IMR-90 (cell line): ENCODE measurements around the gene PDE6H. TPM values are rescaled to one million over a fixed set of nuclear protein-coding genes. Genes with fewer than 3 reads are reported as not detected.

Source experiments
- ATAC-seq: fragments of 200-7000 bp; cut with Tn5 transposase; 2 replicates; pipeline ENCODE4 v1.9.1; 2020; ENCODE audit warnings: low read depth, mild to moderate bottlenecking, moderate library complexity
- BruUV-seq: library from RNA; stranded (reverse); fragments of 400-500 nt; replicated peaks from 2 replicates; lab custom pipeline; 2021; lab: Mats Ljungman, UMichigan
- CTCF ChIA-PET: fragments of 300-600 bp; formaldehyde crosslinking; extraction: SDS; loops from one replicate; lab custom pipeline; 2021; ENCODE audit warnings: antibody characterized with exemption; lab: Yijun Ruan, JAX
- POLR2A ChIA-PET: fragments of 300-600 bp; sonication (Branson Sonifier 250); formaldehyde crosslinking; loops from one replicate; lab custom pipeline; 2022; ENCODE audit warnings: antibody characterized with exemption; ENCODE audit not compliant: unreplicated experiment; lab: Charles Lee
- DNase-seq: peaks from one replicate; pipeline ENCODE4 v3.0.0; 2013
- H2AFZ ChIP-seq: replicated peaks from 2 replicates; pipeline ENCODE3; 2013; ENCODE audit warnings: low read length, mild to moderate bottlenecking; ENCODE audit not compliant: poor library complexity
- H2AK5ac ChIP-seq: 2 replicates; pipeline ENCODE4 v1.6.1; 2013; ENCODE audit warnings: low read depth, low read length, inconsistent platforms
- H2AK9ac ChIP-seq: replicated peaks from 2 replicates; pipeline ENCODE3; 2013; ENCODE audit warnings: mild to moderate bottlenecking, low read depth, low read length, moderate library complexity; ENCODE audit not compliant: poor library complexity
- H2BK120ac ChIP-seq: 2 replicates; pipeline ENCODE4 v1.6.1; 2013; ENCODE audit warnings: low read depth, low read length, inconsistent platforms
- H2BK15ac ChIP-seq: 3 replicates; pipeline ENCODE4 v1.6.1; 2013; ENCODE audit warnings: low read depth, low read length, inconsistent platforms
- H2BK20ac ChIP-seq: 2 replicates; pipeline ENCODE4 v1.6.1; 2013; ENCODE audit warnings: low read depth, mild to moderate bottlenecking, inconsistent platforms, low read length, moderate library complexity
- H2BK5ac ChIP-seq: 2 replicates; pipeline ENCODE4 v1.6.1; 2013; ENCODE audit warnings: mild to moderate bottlenecking, low read depth, low read length, inconsistent platforms; ENCODE audit not compliant: poor library complexity, severe bottlenecking
- H3K14ac ChIP-seq: replicated peaks from 2 replicates; pipeline ENCODE4 v1.6.1; 2013; ENCODE audit warnings: low read depth, low read length, inconsistent platforms
- H3K18ac ChIP-seq: 2 replicates; pipeline ENCODE4 v1.6.1; 2013; ENCODE audit warnings: low read depth, low read length, control low read depth
- H3K23ac ChIP-seq: 2 replicates; pipeline ENCODE4 v1.6.1; 2013; ENCODE audit warnings: low read depth, low read length, inconsistent platforms
- H3K27ac ChIP-seq: 2 replicates; pipeline ENCODE4 v1.5.1; 2013; ENCODE audit warnings: mild to moderate bottlenecking, control low read depth, low read length; ENCODE audit not compliant: insufficient read depth
- H3K27me3 ChIP-seq: 2 replicates; pipeline ENCODE4 v1.6.1; 2013; ENCODE audit warnings: low read length; ENCODE audit not compliant: control insufficient read depth, insufficient read depth
- H3K36me3 ChIP-seq: 2 replicates; pipeline ENCODE4 v1.6.1; 2013; ENCODE audit warnings: low read length, mixed read lengths; ENCODE audit not compliant: control insufficient read depth, insufficient read depth
- H3K4ac ChIP-seq: 2 replicates; pipeline ENCODE4 v1.6.1; 2013; ENCODE audit warnings: low read depth, low read length, inconsistent platforms
- H3K4me1 ChIP-seq: 2 replicates; pipeline ENCODE4 v1.6.1; 2013; ENCODE audit warnings: low read length, mixed read lengths; ENCODE audit not compliant: control insufficient read depth, insufficient read depth
- H3K4me2 ChIP-seq: 2 replicates; pipeline ENCODE4 v1.6.1; 2013; ENCODE audit warnings: low read depth, mild to moderate bottlenecking, control low read depth, low read length, moderate library complexity
- H3K4me3 ChIP-seq: 2 replicates; pipeline ENCODE4 v1.5.1; 2013; ENCODE audit warnings: low read depth, mild to moderate bottlenecking, control low read depth, low read length, moderate library complexity; ENCODE audit not compliant: insufficient read depth
- H3K56ac ChIP-seq: 2 replicates; pipeline ENCODE4 v1.6.1; 2013; ENCODE audit warnings: low read length, inconsistent platforms; ENCODE audit not compliant: insufficient read depth; ENCODE audit errors: extremely low read depth
- H3K79me1 ChIP-seq, 2 experiments: 2 replicates each; pipeline ENCODE4 v1.6.1; 2013; ENCODE audit warnings: low read length in 2 of 2, inconsistent platforms in 1 of 2, low read depth in 1 of 2
- H3K9ac ChIP-seq: 2 replicates; pipeline ENCODE4 v1.6.1; 2013; ENCODE audit warnings: low read depth, low read length, control low read depth
- H3K9me1 ChIP-seq: 2 replicates; pipeline ENCODE4 v1.6.1; 2013; ENCODE audit warnings: low read length, inconsistent platforms; ENCODE audit not compliant: insufficient read depth
- H3K9me3 ChIP-seq: 2 replicates; pipeline ENCODE4 v1.6.1; 2013; ENCODE audit warnings: low read length; ENCODE audit not compliant: control insufficient read depth, insufficient read depth
- H4K20me1 ChIP-seq: 2 replicates; pipeline ENCODE4 v1.6.1; 2013; ENCODE audit warnings: low read length, inconsistent platforms; ENCODE audit not compliant: insufficient read depth
- H4K5ac ChIP-seq: 2 replicates; pipeline ENCODE4 v1.6.1; 2013; ENCODE audit warnings: mild to moderate bottlenecking, low read depth, low read length, control low read depth
- H4K8ac ChIP-seq, 2 experiments: 2 replicates each; pipeline ENCODE4 v1.6.1; 2013; ENCODE audit warnings: low read depth in 2 of 2, low read length in 2 of 2, control low read depth in 1 of 2, inconsistent platforms in 1 of 2
- H4K91ac ChIP-seq: 2 replicates; pipeline ENCODE4 v1.6.1; 2013; ENCODE audit warnings: low read depth, low read length, inconsistent platforms; ENCODE audit not compliant: insufficient read depth
- BHLHE40 ChIP-seq: fragments of 150-350 bp; IDR thresholded peaks from 2 replicates; pipeline ENCODE4 v1.6.1; 2016; ENCODE audit warnings: mild to moderate bottlenecking, low read depth, low read length
- CEBPB ChIP-seq: IDR thresholded peaks from 2 replicates; pipeline ENCODE4 v1.6.1; 2012; ENCODE audit warnings: low read depth, low read length, improper control_type of control experiment
- CHD1 ChIP-seq: IDR thresholded peaks from 2 replicates; pipeline ENCODE4 v1.6.1; 2012; ENCODE audit warnings: low read depth, low read length, improper control_type of control experiment
- CTCF ChIP-seq: conservative IDR thresholded peaks from 2 replicates; pipeline ENCODE4 v1.5.1; 2012; ENCODE audit warnings: mild to moderate bottlenecking, low read depth, low read length, improper control_type of control experiment
- FOS ChIP-seq: fragments of 150-350 bp; IDR thresholded peaks from 2 replicates; pipeline ENCODE4 v1.6.1; 2016; ENCODE audit warnings: low read depth, low read length
- MAFK ChIP-seq: IDR thresholded peaks from 2 replicates; pipeline ENCODE4 v1.6.1; 2012; ENCODE audit warnings: low read depth, low read length, improper control_type of control experiment
- MAZ ChIP-seq: IDR thresholded peaks from 2 replicates; pipeline ENCODE4 v1.6.1; 2012; ENCODE audit warnings: low read depth, mild to moderate bottlenecking, low read length, improper control_type of control experiment, moderate library complexity, borderline replicate concordance
- MXI1 ChIP-seq: IDR thresholded peaks from 2 replicates; pipeline ENCODE4 v1.6.1; 2012; ENCODE audit warnings: low read depth, mild to moderate bottlenecking, low read length, moderate library complexity, borderline replicate concordance
- NFE2L2 ChIP-seq: fragments of 150-350 bp; IDR thresholded peaks from 2 replicates; pipeline ENCODE4 v1.6.1; 2016; ENCODE audit warnings: low read depth, mild to moderate bottlenecking, low read length
- POLR2A ChIP-seq: IDR thresholded peaks from 2 replicates; pipeline ENCODE4 v1.6.1; 2012; ENCODE audit warnings: mild to moderate bottlenecking, low read depth, low read length
- RAD21 ChIP-seq: IDR thresholded peaks from 2 replicates; pipeline ENCODE4 v1.6.1; 2012; ENCODE audit warnings: low read length, improper control_type of control experiment
- RFX5 ChIP-seq: IDR thresholded peaks from 2 replicates; pipeline ENCODE4 v1.8.0; 2012; ENCODE audit warnings: low read depth, mild to moderate bottlenecking, low read length, moderate library complexity
- SMC3 ChIP-seq: fragments of 150-350 bp; IDR thresholded peaks from 2 replicates; pipeline ENCODE4 v1.6.1; 2016; ENCODE audit warnings: low read depth, mild to moderate bottlenecking, antibody characterized with exemption, low read length, moderate library complexity
- WGBS, 2 experiments: methylation state at CpG; one replicate each; pipeline versions ENCODE4 v1.1.5 to v1.1.7; 2013; ENCODE audit warnings: missing lambda C conversion rate in 2 of 2; ENCODE audit not compliant: insufficient read length in 1 of 2; ENCODE audit errors: extremely low coverage in 2 of 2; 5-methylcytosine and 5-hydroxymethylcytosine counted together
- dilution Hi-C: fragments of 300-500 bp; cut with HindIII; formaldehyde crosslinking; loops from one replicate; pipeline ENCODE4 v1.14.3; 2018; ENCODE audit warnings: low sequenced_read_pairs; ENCODE audit not compliant: unreplicated experiment
- in situ Hi-C: fragments of 300-500 bp; cut with MboI; formaldehyde crosslinking; loops from 3 replicates; pipeline ENCODE4 v1.14.3; 2019; ENCODE audit warnings: low sequenced_read_pairs, inconsistent platforms, mixed read lengths
- intact Hi-C: fragments of 100-400 bp; cut with micrococcal nuclease; formaldehyde crosslinking; loops from 2 replicates; pipeline ENCODE4 v1.10.0; 2022
- polyA plus RNA-seq, 3 experiments: library from polyadenylated mRNA; depleted of rRNA; stranded (reverse); fragments of >200 nt; gene quantifications; 2 replicates each; pipeline ENCODE4 v1.2.3, GENCODE V29; 2012; ENCODE audit warnings: low replicate concordance in 1 of 3
- total RNA-seq: library from RNA; depleted of rRNA; stranded (reverse); fragments of >200 nt; gene quantifications from 2 replicates; pipeline ENCODE4 v1.2.3, GENCODE V29; 2012
- TF ChIP-seq, protein P1 (sequence below): fragments of 150-350 bp; IDR thresholded peaks from 2 replicates; pipeline ENCODE4 v1.6.1; 2016; ENCODE audit warnings: low read depth, mild to moderate bottlenecking, low read length, moderate library complexity, borderline replicate concordance
- TF ChIP-seq, protein P2 (sequence below): fragments of 150-350 bp; IDR thresholded peaks from 2 replicates; pipeline ENCODE4 v1.6.1; 2017; ENCODE audit warnings: mild to moderate bottlenecking, antibody characterized with exemption, low read length, low read depth

PDE6H gene
- total and polyA plus RNA-seq, 2 of the 4 experiments (the other 2 are of a cell fraction) = not detected

DNA sequence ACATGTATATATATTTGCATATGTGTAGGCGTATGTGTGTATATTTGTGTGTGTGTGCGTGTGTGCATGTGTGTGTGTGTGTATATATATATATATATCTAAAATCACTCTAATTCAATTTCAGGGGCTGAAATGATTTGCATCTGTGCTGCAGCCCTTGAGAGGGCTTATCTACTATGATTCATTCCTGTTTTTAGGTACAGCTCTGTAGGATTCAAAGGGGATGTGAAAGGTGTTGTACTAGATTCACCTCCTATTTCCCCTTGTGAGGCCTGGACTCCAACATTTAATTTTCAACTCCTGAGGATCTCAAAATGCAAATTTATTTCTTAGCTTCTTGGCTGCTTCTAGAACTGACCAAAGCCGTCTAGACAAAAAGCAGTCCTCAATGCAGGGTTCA, 45.6 kb upstream of the PDE6H start:
- in situ Hi-C loops = no loop called here
- Histone ChIP-seq H3K79me1 (no peaks in the 10 kb centered on the region), H2BK120ac (no peak overlapping the region), H3K4me3 (no peak overlapping the region), H4K8ac (no peak overlapping the region), H3K27ac (no peak overlapping the region), H2BK5ac (no peak overlapping the region), H3K4me1 (peaks cover 4% of the 10 kb centered on the region), H2AFZ (no peak overlapping the region), H2BK15ac (no peak overlapping the region), H3K56ac (no peak overlapping the region), H4K91ac (no peak overlapping the region), H3K4ac (no peak overlapping the region), H3K36me3 (no peaks in the 10 kb centered on the region), H3K9me3 (no peaks in the 10 kb centered on the region), H3K9me1 (no peaks in the 10 kb centered on the region; the same call in 1 of the 2 replicates), H4K5ac (no peak overlapping the region), H2AK5ac (no peak overlapping the region), H2AK9ac (no peak overlapping the region), H3K18ac (no peak overlapping the region), H3K14ac (no peak overlapping the region), H3K4me2 (no peak overlapping the region), H2BK20ac (no peak overlapping the region), H3K27me3 (no peaks in the 10 kb centered on the region), H3K9ac (no peak overlapping the region), H3K23ac (no peak overlapping the region), H4K20me1 (no peaks in the 10 kb centered on the region)
- dilution Hi-C loops = no loop called here
- POLR2A ChIA-PET = no interaction called here
- no peak for TF ChIP-seq NFE2L2
- TF ChIP-seq POLR2A = no peak
- no peak for TF ChIP-seq FOS
- TF ChIP-seq CEBPB = no peak
- no peak for TF ChIP-seq CHD1
- TF ChIP-seq CTCF = no peak
- no peak for TF ChIP-seq MXI1
- no peak for TF ChIP-seq MAZ
- TF ChIP-seq MAFK = no peak
- no peak for TF ChIP-seq RFX5
- no peak for TF ChIP-seq SMC3
- TF ChIP-seq RAD21 = no peak
- no peak for TF ChIP-seq BHLHE40
- TF ChIP-seq, protein P1, sequence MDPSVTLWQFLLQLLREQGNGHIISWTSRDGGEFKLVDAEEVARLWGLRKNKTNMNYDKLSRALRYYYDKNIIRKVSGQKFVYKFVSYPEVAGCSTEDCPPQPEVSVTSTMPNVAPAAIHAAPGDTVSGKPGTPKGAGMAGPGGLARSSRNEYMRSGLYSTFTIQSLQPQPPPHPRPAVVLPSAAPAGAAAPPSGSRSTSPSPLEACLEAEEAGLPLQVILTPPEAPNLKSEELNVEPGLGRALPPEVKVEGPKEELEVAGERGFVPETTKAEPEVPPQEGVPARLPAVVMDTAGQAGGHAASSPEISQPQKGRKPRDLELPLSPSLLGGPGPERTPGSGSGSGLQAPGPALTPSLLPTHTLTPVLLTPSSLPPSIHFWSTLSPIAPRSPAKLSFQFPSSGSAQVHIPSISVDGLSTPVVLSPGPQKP = no peak
- TF ChIP-seq, protein P2, sequence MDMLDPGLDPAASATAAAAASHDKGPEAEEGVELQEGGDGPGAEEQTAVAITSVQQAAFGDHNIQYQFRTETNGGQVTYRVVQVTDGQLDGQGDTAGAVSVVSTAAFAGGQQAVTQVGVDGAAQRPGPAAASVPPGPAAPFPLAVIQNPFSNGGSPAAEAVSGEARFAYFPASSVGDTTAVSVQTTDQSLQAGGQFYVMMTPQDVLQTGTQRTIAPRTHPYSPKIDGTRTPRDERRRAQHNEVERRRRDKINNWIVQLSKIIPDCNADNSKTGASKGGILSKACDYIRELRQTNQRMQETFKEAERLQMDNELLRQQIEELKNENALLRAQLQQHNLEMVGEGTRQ = no peak
- DNase-seq = no peak
- intact Hi-C loops = no loop called here
- BruUV-seq = no TSS peak
- CTCF ChIA-PET = no interaction called here
- 100% methylated on average over 1 of the region's 3 CpGs; no CpG with 5 or more reads in 1 of the 2 experiments for WGBS, 2 experiments
- no peak for ATAC-seq
